ENCODE data around the gene ATP9A.

Gene ATP9A

DNA sequence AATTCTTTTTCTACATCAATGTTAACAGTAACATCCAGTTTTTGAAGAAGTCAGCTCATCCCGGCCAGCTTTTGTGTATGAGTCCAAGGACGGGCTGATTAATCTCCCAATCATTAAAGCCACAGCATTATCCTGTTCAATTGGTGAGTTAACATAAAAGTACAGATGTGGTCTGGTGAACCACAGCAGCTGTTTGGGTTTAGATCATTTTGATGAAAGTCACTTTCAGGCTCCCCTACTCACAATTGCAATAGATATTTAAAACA is 156.6 kb downstream of the ATP9A start:
- H3K36me3 ChIP-seq (ENCODE audit: control insufficient read depth in 2 of 2, insufficient read depth in 1 of 2, low read length in 2 of 2), result peaks cover 0 to 49% of the 10 kb centered on the region in 2 experiments; a peak in 1 of 3 replicates
- H3K9me3 ChIP-seq (ENCODE audit: control insufficient read depth, insufficient read depth, low read depth, low read length), result no peaks in the 10 kb centered on the region
- CTCF ChIA-PET, result interaction anchor here (0.6 kb wide), 1 partner anchor 866 kb away, joined by 4 read pairs; no protein-coding TSS in a partner anchor
- no peak overlapping the region for H3K27ac ChIP-seq (ENCODE audit: extremely low read depth, low read depth, low read length)
- no peaks in the 10 kb centered on the region for H3K4me1 ChIP-seq (ENCODE audit: control insufficient read depth, insufficient read depth, low read length)
- TF ChIP-seq ZEB2 (tag by site-specific recombination; IDR thresholded peaks at IDR 0.05) (no peak), HOXD13 (CRISPR knock-in tag; IDR thresholded peaks at IDR 0.05; ENCODE audit: borderline replicate concordance) (no peak)
- TF ChIP-seq, protein P1, sequence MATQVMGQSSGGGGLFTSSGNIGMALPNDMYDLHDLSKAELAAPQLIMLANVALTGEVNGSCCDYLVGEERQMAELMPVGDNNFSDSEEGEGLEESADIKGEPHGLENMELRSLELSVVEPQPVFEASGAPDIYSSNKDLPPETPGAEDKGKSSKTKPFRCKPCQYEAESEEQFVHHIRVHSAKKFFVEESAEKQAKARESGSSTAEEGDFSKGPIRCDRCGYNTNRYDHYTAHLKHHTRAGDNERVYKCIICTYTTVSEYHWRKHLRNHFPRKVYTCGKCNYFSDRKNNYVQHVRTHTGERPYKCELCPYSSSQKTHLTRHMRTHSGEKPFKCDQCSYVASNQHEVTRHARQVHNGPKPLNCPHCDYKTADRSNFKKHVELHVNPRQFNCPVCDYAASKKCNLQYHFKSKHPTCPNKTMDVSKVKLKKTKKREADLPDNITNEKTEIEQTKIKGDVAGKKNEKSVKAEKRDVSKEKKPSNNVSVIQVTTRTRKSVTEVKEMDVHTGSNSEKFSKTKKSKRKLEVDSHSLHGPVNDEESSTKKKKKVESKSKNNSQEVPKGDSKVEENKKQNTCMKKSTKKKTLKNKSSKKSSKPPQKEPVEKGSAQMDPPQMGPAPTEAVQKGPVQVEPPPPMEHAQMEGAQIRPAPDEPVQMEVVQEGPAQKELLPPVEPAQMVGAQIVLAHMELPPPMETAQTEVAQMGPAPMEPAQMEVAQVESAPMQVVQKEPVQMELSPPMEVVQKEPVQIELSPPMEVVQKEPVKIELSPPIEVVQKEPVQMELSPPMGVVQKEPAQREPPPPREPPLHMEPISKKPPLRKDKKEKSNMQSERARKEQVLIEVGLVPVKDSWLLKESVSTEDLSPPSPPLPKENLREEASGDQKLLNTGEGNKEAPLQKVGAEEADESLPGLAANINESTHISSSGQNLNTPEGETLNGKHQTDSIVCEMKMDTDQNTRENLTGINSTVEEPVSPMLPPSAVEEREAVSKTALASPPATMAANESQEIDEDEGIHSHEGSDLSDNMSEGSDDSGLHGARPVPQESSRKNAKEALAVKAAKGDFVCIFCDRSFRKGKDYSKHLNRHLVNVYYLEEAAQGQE (tag by site-specific recombination; IDR thresholded peaks at IDR 0.05), result peak; percentile 1; the same call in 1 of the 2 replicates
- H3K4me3 ChIP-seq (ENCODE audit: low read depth, low read length), result no peak overlapping the region
- POLR2A ChIA-PET, result no interaction called here

GRCh38 chr20:51610761-51611624 is 157.2 kb downstream of the ATP9A start:
- POLR2A ChIA-PET, result no interaction called here
- TF ChIP-seq ZBTB17 (tag by site-specific recombination; IDR thresholded peaks at IDR 0.05), result no peak
- TF ChIP-seq, protein P1 (tag by site-specific recombination; IDR thresholded peaks at IDR 0.05), result peak; percentile 79
- Histone ChIP-seq H3K9me3 (ENCODE audit: control insufficient read depth, insufficient read depth, low read depth, low read length) (no peaks in the 10 kb centered on the region), H3K4me3 (ENCODE audit: low read depth, low read length) (no peak overlapping the region), H3K4me1 (ENCODE audit: control insufficient read depth, insufficient read depth, low read length) (no peaks in the 10 kb centered on the region), H3K27ac (ENCODE audit: extremely low read depth, low read depth, low read length) (no peak overlapping the region), H3K36me3 (ENCODE audit: control insufficient read depth in 2 of 2, insufficient read depth in 1 of 2, low read length in 2 of 2) (peaks cover 0 to 52% of the 10 kb centered on the region in 2 experiments; a peak in 2 of 3 replicates)
- CTCF ChIA-PET, result interaction anchor here (0.6 to 1.2 kb wide), 2 partner anchors 623 to 865 kb away, joined by 3 to 4 read pairs; no protein-coding TSS in a partner anchor

GRCh38 chr20:51610111-51610510 is 158.1 kb downstream of the ATP9A start:
- peaks cover 0 to 52% of the 10 kb centered on the region in 2 experiments; a peak in 2 of 3 replicates for H3K36me3 ChIP-seq (ENCODE audit: control insufficient read depth in 2 of 2, insufficient read depth in 1 of 2, low read length in 2 of 2)
- H3K9me3 ChIP-seq (ENCODE audit: control insufficient read depth, insufficient read depth, low read depth, low read length), result no peaks in the 10 kb centered on the region
- CTCF ChIA-PET, result interaction anchor here (1.2 kb wide), 1 partner anchor 622 kb away, joined by 3 read pairs; no protein-coding TSS in a partner anchor
- H3K27ac ChIP-seq (ENCODE audit: extremely low read depth, low read depth, low read length), result no peak overlapping the region
- POLR2A ChIA-PET, result no interaction called here
- no peak overlapping the region for H3K4me3 ChIP-seq (ENCODE audit: low read depth, low read length)
- no peaks in the 10 kb centered on the region for H3K4me1 ChIP-seq (ENCODE audit: control insufficient read depth, insufficient read depth, low read length)
- TF ChIP-seq ZNF16 (tag by site-specific recombination; IDR thresholded peaks at IDR 0.05; ENCODE audit: low read depth) (no peak), ZNF138 (tag by site-specific recombination; IDR thresholded peaks at IDR 0.05; ENCODE audit: borderline replicate concordance) (no peak), ZNF555 (tag by site-specific recombination; conservative IDR thresholded peaks at IDR 0.05) (no peak), ZNF777 (tag by site-specific recombination; IDR thresholded peaks at IDR 0.05; ENCODE audit: borderline replicate concordance) (no peak), ZNF292 (tag by site-specific recombination; IDR thresholded peaks at IDR 0.05; ENCODE audit: borderline replicate concordance, low read depth) (no peak), ZNF791 (tag by site-specific recombination; IDR thresholded peaks at IDR 0.05) (no peak), ZNF404 (tag by site-specific recombination; IDR thresholded peaks at IDR 0.05) (no peak), ZNF626 (tag by site-specific recombination; IDR thresholded peaks at IDR 0.05) (no peak), PBX3 (CRISPR knock-in tag; IDR thresholded peaks at IDR 0.05) (no peak), ZNF350 (tag by site-specific recombination; IDR thresholded peaks at IDR 0.05) (no peak), PRDM1 (tag by site-specific recombination; IDR thresholded peaks at IDR 0.05) (no peak), ZNF670 (tag by site-specific recombination; IDR thresholded peaks at IDR 0.05; ENCODE audit: low read depth) (no peak), ZNF354C (tag by site-specific recombination; IDR thresholded peaks at IDR 0.05; ENCODE audit: borderline replicate concordance, low read depth) (no peak), KLF8 (tag by site-specific recombination; IDR thresholded peaks at IDR 0.05) (no peak)

Measured in HEK293 (cell line).